ENCODE results near the gene XPNPEP2.

XPNPEP2 gene

DNA sequence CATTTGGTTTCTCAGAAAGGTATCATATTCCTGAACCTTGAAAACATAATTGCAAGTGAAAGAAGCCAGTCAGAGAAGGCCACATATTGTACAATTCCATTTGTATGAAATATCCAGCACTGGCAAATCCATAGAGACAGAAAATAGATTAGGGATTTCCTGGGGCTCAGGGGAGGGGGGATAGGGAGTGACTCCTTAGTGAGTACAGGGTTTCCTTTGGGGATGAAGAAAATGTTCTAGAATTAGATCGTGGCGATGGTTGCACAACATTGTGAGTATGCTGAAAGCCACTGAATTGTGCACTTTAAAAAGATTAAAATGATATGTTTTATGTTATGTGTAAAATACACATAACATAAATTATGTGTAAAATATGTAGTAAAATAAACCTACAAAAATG lies 10.3 kb downstream of the XPNPEP2 start:
- DNase-seq (ENCODE audit: low spot score): no peak

DNA sequence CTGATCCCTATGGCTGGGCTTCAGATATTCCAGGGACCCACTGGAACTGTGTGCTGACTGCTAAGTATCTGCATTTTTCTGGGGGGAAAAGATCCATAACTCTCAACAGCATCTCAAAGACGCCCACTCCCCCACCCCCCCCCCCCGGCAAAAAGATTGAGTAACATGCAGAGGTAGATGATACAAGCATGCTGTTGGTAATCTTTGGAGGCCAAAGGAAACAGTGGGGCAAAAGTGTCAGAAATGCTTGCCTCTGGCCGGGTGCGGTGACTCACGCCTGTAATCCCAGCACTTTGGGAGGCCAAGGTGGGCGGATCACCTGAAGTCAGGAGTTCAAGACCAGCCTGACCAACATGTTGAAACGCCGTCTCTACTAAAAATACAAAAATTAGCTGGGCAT lies 12.2 kb downstream of the XPNPEP2 start:
- no peak for DNase-seq (ENCODE audit: low spot score)

DNA sequence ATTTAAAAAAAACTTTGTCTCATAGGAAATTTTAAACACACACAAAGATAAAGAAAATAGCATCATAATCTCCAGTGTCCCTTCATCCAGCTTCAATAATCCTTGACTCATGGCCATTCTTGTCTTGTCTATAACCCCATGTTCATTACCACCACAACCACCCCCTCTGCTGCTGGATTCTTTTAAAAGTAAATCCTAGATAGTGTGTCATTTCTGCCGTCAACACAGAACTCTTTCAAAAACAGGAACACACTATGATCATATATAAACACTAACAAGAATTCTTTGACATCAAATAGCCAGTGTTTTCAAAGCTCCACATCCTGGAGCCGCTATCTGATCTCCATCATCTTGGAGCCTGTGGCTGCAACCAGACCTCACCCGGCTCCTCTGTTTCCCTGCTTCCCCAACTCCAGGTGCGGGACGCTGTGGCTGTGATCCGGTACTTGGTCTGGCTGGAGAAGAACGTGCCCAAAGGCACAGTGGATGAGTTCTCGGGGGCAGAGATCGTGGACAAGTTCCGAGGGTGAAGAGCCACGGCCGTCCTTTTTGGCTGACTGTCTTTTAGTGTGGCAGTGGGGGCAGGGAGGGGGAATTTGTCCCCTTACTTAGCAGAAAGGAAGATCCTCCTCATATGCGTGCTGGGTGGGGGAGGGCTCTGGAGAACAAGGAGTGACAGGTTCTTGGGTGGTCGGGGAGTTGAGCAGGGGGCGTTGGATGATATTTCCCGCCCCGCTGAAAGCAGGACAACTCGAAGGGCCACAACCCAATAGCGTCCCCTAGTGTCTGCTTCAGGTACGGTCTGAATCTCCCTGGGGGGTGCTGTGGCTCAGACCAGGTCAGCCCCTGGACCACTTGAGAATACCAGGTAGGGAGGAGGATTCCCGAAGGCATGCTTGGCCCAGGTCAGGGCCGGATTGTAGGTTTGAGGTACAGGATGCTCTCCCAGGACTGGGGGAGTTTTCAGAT lies 15.6 kb downstream of the XPNPEP2 start:
- DNase-seq (ENCODE audit: low spot score): no peak

GRCh38 chrX:129755779-129756650 lies 17.2 kb downstream of the XPNPEP2 start:
- DNase-seq (ENCODE audit: low spot score): no peak

GRCh38 chrX:129759576-129760061 lies 20.8 kb downstream of the XPNPEP2 start:
- no peak for DNase-seq (ENCODE audit: low spot score)

GRCh38 chrX:129760155-129760554 lies 21.4 kb downstream of the XPNPEP2 start:
- no peak for DNase-seq (ENCODE audit: low spot score)

GRCh38 chrX:129760981-129761380 lies 22.2 kb downstream of the XPNPEP2 start:
- no peak for DNase-seq (ENCODE audit: low spot score)

DNA sequence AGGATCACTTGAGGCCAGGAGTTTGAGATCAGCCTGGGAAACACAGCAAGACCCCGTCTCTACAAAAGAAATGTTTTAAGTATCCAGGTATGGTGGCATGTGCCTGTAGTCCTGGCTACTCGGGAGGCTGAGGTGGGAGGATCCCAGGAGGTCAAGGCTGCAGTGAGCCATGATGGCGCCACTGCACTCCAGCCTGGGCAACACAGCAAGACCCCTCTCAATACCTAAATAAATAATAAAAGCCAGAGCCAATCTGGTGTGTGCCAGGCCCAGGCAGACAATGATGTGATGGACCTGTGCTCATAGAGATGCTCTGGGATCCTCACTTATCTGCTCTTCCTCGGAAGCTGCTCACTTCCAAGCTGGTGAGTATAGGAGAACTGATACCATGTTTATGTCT lies 22.8 kb downstream of the XPNPEP2 start:
- DNase-seq (ENCODE audit: low spot score): no peak

GRCh38 chrX:129762448-129762847 lies 23.7 kb downstream of the XPNPEP2 start:
- no peak for DNase-seq (ENCODE audit: low spot score)

DNA sequence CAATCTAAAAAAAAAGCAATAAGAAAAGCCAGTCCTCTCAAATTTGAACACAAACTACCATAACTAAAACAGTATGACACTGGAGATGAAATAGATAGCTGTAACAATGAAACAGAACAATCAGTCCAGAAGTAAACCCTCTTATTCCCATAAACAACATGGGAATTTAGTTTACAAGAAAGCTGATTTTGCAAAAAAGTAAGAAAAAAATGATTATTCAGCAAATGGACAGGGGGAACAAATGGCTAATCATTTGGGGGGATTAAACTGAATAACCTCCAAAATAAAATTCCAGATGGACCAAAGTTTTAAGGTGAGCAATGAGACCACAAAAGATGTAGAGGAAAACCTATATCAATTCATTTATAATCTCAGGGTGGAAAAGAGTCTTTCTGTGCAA lies 24.9 kb downstream of the XPNPEP2 start:
- DNase-seq (ENCODE audit: low spot score): no peak

DNA sequence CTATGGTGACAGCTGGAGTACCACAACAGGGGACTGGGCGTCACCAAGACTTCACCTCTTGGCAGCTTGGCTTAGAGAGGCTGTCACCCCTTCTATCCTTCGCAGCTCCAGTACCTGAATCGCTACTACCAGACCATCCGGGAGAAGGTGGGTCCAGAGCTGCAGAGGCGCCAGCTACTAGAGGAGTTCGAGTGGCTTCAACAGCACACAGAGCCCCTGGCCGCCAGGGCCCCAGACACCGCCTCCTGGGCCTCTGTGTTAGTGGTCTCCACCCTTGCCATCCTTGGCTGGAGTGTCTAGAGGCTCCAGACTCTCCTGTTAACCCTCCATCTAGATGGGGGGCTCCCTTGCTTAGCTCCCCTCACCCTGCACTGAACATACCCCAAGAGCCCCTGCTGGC lies 29.4 kb downstream of the XPNPEP2 start:
- DNase-seq (ENCODE audit: low spot score): no peak

GRCh38 chrX:129768586-129769466 lies 30.0 kb downstream of the XPNPEP2 start:
- DNase-seq (ENCODE audit: low spot score): no peak

DNA sequence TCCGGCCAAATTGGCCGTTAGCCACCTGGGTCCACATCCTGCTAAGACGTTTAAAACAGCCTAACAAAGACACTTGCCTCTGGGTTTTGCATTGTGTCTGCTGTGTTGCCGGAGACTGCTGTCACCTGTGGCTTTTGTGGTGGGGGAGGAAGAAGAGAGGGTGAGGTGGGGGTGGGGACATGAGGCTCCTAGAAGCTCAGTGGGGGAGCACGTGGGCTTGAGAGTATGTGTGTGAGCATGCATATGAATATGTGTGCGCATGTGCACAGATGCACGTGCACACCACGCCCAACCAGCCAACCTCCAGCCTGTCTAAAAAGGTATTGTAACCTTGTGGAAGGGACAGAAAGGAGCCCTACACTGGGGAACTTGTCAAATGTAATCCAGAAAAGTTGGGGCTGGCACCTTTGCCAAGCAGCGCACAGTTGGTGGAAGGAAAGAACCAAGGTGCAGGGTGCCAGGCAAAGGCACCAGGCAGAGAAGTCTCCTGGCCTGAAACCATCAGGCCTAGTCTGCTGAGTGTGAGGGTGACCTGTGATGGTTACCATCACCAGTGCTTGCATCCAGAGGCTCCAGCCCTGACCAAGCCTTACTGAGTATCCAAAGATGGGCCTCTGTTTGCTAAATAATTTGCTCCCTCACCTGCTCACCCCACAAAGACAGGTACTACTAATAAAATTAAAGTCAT lies 30.8 kb downstream of the XPNPEP2 start:
- no peak for DNase-seq (ENCODE audit: low spot score)

DNA sequence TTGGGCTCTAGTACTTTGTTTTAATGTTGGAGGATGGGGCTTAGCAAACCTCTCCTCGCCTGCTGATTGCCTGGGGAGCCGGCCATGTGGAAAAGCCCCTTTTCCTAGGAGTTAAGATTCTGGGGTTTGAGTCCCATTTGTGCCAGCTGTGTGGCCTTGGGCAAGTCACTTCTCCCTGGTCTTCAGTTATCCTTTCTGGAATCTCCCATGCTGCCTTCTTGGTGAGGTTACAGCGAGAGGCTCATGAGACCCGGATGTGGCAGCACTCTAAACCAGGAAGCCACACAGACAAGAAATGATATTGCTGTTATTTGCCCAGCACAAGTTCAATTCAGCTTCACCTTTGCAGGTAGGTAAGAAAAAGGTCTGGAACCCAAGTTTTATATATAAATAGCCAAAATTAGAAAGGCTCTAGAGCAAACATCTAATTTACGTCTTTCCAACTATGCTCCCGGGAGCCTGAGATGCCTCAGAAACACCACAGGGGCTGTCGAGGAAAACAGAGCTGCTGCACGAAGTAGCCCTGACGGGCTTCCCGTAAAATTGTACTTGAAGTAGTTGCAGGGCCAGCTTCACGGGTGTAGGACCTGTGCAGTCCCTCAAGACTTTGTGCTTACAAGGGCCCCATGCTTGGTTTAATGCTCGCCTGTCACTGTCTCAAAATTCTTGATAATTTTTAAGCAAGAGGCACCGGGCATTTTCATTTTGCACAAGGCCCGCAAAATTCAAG lies 32.7 kb downstream of the XPNPEP2 start:
- no peak for DNase-seq (ENCODE audit: low spot score)

GRCh38 chrX:129772796-129773431 lies 34.1 kb downstream of the XPNPEP2 start:
- no peak for DNase-seq (ENCODE audit: low spot score)

GRCh38 chrX:129773649-129774458 lies 35.1 kb downstream of the XPNPEP2 start:
- DNase-seq (ENCODE audit: low spot score): no peak

- DNase-seq (ENCODE audit: low spot score): no peak
These were observed 38.6 kb downstream of the XPNPEP2 start for GRCh38 chrX:129777218-129778030.

- DNase-seq (ENCODE audit: low spot score): no peak
These were observed 40.4 kb downstream of the XPNPEP2 start for GRCh38 chrX:129779086-129779672.

All from left forelimb (tissue), 1 donor.